Chondrocyte (in vitro differentiated cells): ENCODE results near the gene CTIF. TPM values are rescaled to one million over a fixed set of nuclear protein-coding genes. Genes with fewer than 3 reads are reported as not detected.

Experiments
- DNase-seq: peaks from one replicate; pipeline ENCODE4 v3.0.0; 2021; ENCODE audit warnings: mixed read lengths, low spot score
- H3K27ac Mint-ChIP-seq: one replicate; pipeline ENCODE4 v1.8.0; 2021; ENCODE audit warnings: mild to moderate bottlenecking, moderate library complexity, mixed read lengths; ENCODE audit not compliant: unreplicated experiment
- H3K27me3 Mint-ChIP-seq: 2 replicates; pipeline ENCODE4 v1.8.0; 2021; ENCODE audit warnings: low read depth, mixed read lengths
- H3K36me3 Mint-ChIP-seq: 2 replicates; pipeline ENCODE4 v1.8.0; 2021; ENCODE audit warnings: low read depth, mixed read lengths
- H3K4me1 Mint-ChIP-seq: 2 replicates; pipeline ENCODE4 v1.8.0; 2021; ENCODE audit warnings: low read depth, mild to moderate bottlenecking, mixed read lengths
- H3K4me3 Mint-ChIP-seq: one replicate; pipeline ENCODE4 v1.8.0; 2021; ENCODE audit warnings: mild to moderate bottlenecking, moderate library complexity, mixed read lengths; ENCODE audit not compliant: unreplicated experiment
- H3K9me3 Mint-ChIP-seq: 2 replicates; pipeline ENCODE4 v1.8.0; 2021; ENCODE audit warnings: low read depth, mixed read lengths
- CTCF ChIP-seq: fragments of 200-600 bp; sonication (generic); IDR thresholded peaks from 2 replicates; pipeline ENCODE4 v1.5.0; 2021; ENCODE audit warnings: antibody characterized with exemption, mild to moderate bottlenecking, moderate library complexity
- total RNA-seq: library from RNA; stranded (reverse); gene quantifications from 3 replicates; pipeline ENCODE4 v1.2.1, GENCODE V29; 2021

Gene CTIF
- total RNA-seq, 1 donor from 2014 or later = 184 TPM

GRCh38 chr18:48674758-48675351, 136.0 kb downstream of the CTIF start:
- Mint-ChIP-seq H3K9me3 (peaks cover 6% of the 10 kb centered on the region), H3K27ac (peak overlapping the region; percentile 68), H3K4me1 (peaks cover 52% of the 10 kb centered on the region), H3K4me3 (no peak overlapping the region), H3K27me3 (no peaks in the 10 kb centered on the region), H3K36me3 (peaks cover 14% of the 10 kb centered on the region)
- no peak for TF ChIP-seq CTCF
- no peak for DNase-seq

- Mint-ChIP-seq H3K27me3 (no peaks in the 10 kb centered on the region), H3K27ac (peak overlapping the region; percentile 63), H3K9me3 (peaks cover 6% of the 10 kb centered on the region), H3K4me3 (no peak overlapping the region), H3K36me3 (peaks cover 14% of the 10 kb centered on the region), H3K4me1 (peaks cover 52% of the 10 kb centered on the region)
- DNase-seq = peak; percentile 94
- TF ChIP-seq CTCF = peak; percentile 89
These were observed 136.5 kb downstream of the CTIF start for GRCh38 chr18:48675352-48675761.

GRCh38 chr18:48675912-48676311, 137.1 kb downstream of the CTIF start:
- peak overlapping the region; percentile 74 for H3K27ac Mint-ChIP-seq
- no peaks in the 10 kb centered on the region for H3K27me3 Mint-ChIP-seq
- H3K4me1 Mint-ChIP-seq = peaks cover 52% of the 10 kb centered on the region
- H3K36me3 Mint-ChIP-seq = peaks cover 12% of the 10 kb centered on the region
- H3K9me3 Mint-ChIP-seq = peaks cover 6% of the 10 kb centered on the region
- TF ChIP-seq CTCF = no peak
- H3K4me3 Mint-ChIP-seq = no peak overlapping the region
- peak; percentile 69 for DNase-seq

- no peaks in the 10 kb centered on the region for H3K27me3 Mint-ChIP-seq
- DNase-seq = peak; percentile 38
These were observed 137.5 kb downstream of the CTIF start for GRCh38 chr18:48676346-48676745.

GRCh38 chr18:48676756-48677368, 138.0 kb downstream of the CTIF start:
- DNase-seq = peak; percentile 79
- Mint-ChIP-seq H3K4me3 (no peak overlapping the region), H3K4me1 (peaks cover 52% of the 10 kb centered on the region), H3K9me3 (no peaks in the 10 kb centered on the region), H3K27ac (peak overlapping the region; percentile 74), H3K36me3 (peaks cover 6% of the 10 kb centered on the region), H3K27me3 (no peaks in the 10 kb centered on the region)
- TF ChIP-seq CTCF = peak; percentile 98

More at GRCh38 chr18:48676346-48676745, 137.5 kb downstream of the CTIF start:
- Mint-ChIP-seq H3K4me1 (peaks cover 52% of the 10 kb centered on the region), H3K27ac (peak overlapping the region; percentile 74), H3K9me3 (peaks cover 4% of the 10 kb centered on the region), H3K4me3 (no peak overlapping the region), H3K36me3 (peaks cover 8% of the 10 kb centered on the region)
- no peak for TF ChIP-seq CTCF
